ENCODE results near the gene CADPS.

Gene CADPS

DNA sequence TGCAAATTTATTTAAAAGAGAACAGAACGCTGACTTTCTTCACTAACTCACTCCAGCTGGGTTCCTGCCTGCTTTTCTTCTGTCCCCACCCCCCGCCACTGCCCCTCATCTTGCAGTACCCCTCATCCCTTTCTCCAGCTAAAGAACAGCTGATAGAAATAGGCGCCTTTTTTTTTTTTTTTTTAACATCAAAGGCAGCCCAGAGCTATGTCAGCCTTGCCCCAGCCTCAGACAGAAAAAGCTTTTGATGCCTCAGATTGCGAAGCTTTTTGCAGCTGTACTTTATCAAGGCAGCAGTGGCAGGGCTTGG lies 1.8 kb downstream of the CADPS start:
- DNase-seq = no peak

GRCh38 chr3:62872318-62872717 lies 2.9 kb downstream of the CADPS start:
- DNase-seq = no peak

GRCh38 chr3:62870321-62870720 lies 4.9 kb downstream of the CADPS start:
- no peak for DNase-seq

DNA sequence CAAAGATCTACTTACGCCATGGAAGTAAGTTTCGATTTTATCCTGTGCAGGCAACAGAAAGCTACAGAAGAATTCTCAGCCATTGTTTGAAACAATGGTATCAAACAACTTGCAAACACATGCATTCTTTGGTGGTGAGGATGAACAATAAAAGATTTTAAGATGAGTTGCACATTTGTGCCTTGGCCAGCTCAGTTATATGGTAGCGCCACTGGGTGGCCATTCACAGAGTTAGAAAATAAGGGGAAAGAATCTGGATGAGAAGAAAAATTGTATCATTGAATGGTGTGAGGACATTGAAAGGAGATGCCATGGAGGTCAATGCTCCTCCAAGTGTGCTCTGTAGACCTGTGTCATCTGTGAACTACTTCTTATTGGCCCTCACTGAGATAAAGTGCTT lies 11.6 kb downstream of the CADPS start:
- no peak for DNase-seq

DNA sequence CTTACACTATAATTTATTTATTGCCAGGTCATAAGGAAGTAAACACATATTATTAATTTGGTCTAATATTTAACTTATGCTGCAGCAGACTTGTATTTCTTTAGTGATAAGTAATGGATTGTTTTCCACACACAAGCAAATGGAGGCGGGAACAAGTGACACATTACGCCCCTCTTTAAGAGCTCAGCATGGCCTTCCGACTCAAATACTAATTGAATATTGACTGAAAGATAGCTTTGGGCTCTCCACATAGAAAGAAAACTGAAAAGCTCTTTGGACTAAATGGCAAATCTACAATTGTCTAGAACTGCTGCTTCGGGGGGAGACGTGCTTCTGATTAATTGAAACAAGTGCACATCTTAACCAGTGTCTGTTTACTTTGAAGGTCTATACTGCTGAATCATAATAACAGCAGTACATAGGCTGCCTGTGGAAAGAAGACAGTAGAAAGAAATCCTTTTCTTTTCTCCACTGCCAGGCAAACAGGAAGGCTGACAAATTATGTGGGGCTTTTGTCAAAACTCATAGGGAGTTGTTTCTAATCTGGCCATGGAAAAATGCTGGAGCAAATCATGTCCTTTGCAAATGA lies 15.9 kb downstream of the CADPS start:
- no peak for DNase-seq

- no peak for DNase-seq
These were observed 29.2 kb downstream of the CADPS start for GRCh38 chr3:62845996-62846395.

DNA sequence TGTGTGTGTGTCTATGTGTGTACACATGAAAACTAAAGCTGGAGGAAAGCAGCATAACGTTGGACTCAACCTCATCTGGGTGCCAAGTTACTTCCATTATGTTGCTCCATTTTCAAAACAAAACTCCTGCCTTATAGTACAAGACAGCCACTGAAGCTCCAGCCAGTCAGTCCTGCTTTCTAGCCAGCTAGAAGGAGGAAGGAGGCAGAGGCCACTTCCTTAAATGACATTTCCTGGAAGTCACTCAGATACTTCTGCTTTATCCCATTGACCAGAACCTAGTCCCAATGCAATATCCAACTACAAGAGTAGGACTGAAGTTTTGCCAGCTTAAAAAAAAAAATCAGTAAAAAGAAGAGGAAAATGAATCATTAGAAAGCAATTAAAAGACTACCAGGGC lies 31.7 kb downstream of the CADPS start:
- no peak for DNase-seq

DNA sequence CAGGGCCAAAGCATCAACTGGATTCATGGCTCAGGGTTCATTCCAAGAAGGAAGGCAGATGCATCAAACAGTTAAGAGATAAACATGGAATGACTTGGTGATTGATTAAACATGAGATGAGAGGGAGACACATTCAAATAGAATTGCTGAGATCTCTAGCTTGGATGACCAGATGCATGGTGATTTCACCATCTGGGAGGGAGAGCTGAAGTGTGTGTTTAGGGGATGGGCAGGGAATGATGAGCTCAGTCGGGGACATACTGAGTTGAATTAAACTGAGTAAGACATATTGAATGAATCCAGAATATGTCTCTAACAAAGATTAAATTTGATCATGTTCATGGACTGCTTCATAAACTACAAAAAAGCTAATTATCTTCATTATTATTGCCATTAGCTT lies 35.5 kb downstream of the CADPS start:
- DNase-seq = no peak

GRCh38 chr3:62837145-62837787 lies 38.0 kb downstream of the CADPS start:
- DNase-seq = no peak

DNA sequence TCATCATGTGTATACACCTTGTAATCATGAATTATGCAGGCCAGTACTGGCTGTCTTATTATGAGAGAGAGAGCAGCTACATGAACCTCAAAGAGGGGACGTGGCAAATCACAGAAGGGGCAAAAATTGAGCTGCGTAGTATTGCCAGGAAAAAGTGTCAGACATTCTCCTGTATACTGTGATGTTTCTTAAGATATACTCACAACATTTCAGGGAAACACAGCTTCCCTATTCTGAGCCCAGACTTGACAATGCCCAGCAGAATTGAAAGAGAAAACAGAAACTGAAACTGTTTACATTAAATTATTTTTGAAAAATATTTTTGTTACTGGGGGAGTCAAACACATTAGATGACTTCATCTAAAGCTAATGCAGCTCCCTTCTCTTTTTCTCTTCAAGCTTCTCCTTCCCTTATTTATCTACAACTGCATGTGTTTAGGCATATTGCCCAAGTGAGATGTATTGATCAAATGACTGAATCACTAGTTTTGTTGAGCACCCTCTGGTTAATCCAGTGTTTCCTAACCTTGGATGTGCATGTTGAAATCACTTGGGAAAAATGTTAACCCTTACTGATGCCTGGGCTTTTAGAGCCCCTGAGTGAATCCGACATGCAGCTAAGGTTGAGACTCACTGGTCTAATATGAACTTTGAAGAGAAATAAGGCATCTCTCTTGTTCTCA lies 39.5 kb downstream of the CADPS start:
- DNase-seq = no peak

DNA sequence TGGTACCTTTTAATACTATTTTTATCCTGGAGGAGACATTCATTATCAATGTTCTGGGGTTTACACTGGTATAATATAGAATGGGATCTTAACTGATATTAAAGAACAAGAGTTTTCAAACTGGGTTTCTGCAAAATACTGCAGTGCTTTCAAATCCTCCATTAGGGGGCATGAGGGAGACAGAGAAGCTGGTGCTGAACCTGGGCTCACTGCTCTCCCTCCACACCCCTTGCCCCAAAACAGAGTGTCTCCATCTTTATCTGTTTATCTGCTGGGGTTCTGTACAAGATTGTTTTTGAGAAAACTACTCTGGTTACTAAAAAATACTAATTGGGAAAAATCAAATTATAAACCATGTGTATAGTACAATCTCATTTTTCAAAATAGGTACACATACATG lies 41.7 kb downstream of the CADPS start:
- no peak for DNase-seq

GRCh38 chr3:62832553-62832952 lies 42.7 kb downstream of the CADPS start:
- no peak for DNase-seq

GRCh38 chr3:62830727-62831322 lies 44.4 kb downstream of the CADPS start:
- DNase-seq = no peak

GRCh38 chr3:62827550-62827949 lies 47.7 kb downstream of the CADPS start:
- DNase-seq = no peak

DNA sequence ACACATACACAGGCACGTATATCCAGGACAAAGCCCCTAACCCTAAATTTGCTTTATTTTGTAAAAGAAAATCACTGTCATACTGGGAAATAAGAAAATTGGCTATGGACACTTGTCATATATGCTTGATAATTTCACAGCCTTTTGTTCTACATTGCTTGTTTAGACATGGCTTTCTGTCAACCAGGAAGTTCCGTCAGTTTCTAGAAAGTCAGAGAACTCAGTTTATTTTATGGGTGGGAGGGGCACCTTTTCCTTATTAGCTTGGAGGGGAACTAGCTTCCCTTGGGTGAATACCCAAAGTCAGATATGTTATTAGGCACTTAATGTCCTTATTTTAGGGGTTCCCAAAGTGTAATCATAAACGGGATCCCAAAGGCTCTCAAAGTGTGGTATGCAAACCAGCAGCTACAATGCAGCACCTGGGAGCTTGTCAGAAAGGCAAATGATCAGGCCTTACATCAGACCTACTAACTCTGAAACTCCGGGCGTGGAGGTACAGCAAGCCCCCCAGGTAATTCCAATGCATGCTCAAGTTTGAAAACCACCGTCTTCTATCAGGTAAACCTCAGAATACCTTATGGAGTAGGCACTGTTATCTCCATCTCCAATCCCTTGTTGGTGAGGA lies 50.1 kb downstream of the CADPS start:
- no peak for DNase-seq

- DNase-seq = no peak
These were observed 51.7 kb downstream of the CADPS start for GRCh38 chr3:62823461-62824050.

GRCh38 chr3:62822905-62823304 lies 52.3 kb downstream of the CADPS start:
- DNase-seq = no peak

GRCh38 chr3:62818347-62818746 lies 56.9 kb downstream of the CADPS start:
- DNase-seq = no peak

GRCh38 chr3:62817678-62818077 lies 57.5 kb downstream of the CADPS start:
- no peak for DNase-seq

DNA sequence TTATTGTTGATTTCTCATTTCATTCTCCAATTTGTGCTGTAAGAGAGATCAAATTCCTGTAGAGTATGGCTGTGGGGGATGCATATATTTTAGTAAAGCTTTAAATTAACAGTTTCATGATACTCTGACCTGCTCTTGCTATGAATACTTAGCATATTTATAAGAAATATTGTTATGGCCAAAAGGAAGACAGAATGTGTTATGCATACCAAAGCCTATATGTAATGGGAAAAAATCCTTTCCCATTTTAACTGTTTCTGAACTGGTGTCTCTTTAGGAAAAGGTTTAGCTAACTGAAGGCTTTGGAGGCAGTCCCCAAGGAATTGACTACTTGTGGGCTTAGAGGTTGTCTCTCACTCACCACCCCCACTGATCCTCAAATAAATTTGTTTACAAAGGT lies 59.2 kb downstream of the CADPS start:
- no peak for DNase-seq

DNA sequence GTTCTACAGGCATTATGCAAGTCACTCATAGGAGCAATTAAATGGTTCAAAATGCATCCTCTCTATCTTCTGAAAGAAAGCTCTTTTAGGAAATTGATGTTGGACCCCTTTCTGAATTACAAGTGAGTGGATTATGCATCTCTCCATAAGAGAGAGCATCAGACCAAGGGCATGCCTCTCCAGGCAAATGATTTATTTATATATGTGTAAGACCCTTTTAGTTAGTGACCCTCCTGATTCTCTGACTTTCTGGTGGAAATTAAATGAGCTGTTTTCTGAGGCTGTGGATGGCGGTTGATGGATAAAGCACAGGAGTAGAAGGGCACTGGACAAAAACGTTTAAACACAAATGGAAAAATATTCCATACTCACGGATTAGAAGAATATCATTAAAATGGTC lies 62.6 kb downstream of the CADPS start:
- no peak for DNase-seq

DNA sequence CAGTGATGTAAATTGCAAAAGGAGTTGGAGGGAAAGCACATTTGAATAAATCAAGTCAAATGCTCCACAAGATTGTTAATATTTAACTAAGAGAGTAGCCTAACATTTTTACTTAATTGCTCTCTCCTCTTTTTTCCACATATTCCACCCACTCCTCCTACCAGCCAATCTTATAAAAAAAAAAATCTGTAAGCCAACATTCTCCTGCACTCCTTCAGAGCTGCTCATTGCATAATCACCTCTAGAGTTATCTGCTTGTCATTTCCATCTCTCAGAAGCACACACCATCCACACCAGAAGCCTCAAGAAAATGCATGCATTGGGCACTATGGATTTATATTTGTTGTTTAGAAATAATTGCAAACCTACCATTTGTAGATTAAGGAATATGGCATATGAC lies 64.1 kb downstream of the CADPS start:
- DNase-seq = no peak

DNA sequence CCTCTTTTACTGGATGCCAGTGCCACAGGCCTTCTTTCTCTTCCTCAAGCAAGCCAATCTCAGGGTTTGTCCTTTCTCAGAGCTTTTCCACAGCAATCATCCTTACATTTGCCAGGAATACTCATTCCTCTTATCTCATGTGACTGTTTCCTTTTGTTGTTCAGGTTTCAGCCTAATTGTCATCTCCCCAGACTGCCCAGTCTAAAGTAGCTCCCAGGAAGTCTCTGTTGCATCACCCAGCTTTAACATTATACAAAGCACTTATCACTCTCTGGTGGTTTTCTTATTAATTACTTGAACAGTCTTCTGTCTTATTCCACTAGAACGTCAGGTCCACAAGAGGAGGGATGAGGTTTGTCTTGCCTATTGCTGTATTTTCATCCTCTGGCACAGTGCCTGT lies 65.8 kb downstream of the CADPS start:
- no peak for DNase-seq
